ENCODE measurements around the gene RARB.

DNA sequence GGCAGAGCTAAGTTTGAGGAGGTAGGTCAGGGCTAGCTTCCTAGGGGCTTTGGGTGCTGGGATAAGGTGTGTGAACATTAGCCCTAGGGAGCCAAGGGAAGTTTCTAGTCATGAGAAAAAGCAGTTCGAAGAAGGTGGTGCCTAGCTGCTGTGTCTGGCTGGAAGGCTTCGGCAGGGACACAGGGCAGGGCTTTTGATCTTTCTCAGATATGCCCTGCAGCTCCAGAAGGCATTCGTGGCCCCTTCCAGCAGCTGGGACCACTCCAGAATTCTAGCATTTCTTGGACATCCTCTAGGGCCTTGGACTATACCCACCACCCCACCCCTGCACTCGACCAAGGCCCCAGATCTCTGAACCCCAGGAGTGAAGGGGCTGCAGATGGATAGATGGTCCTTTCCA lies 148.1 kb downstream of the RARB start:
- TF ChIP-seq, protein P1, sequence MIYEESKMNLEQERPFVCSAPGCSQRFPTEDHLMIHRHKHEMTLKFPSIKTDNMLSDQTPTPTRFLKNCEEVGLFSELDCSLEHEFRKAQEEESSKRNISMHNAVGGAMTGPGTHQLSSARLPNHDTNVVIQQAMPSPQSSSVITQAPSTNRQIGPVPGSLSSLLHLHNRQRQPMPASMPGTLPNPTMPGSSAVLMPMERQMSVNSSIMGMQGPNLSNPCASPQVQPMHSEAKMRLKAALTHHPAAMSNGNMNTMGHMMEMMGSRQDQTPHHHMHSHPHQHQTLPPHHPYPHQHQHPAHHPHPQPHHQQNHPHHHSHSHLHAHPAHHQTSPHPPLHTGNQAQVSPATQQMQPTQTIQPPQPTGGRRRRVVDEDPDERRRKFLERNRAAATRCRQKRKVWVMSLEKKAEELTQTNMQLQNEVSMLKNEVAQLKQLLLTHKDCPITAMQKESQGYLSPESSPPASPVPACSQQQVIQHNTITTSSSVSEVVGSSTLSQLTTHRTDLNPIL (CRISPR knock-in tag; IDR thresholded peaks at IDR 0.05; ENCODE audit: low read depth): no peak
- TF ChIP-seq ZNF70 (CRISPR knock-in tag; IDR thresholded peaks at IDR 0.05) (no peak), ZFP30 (CRISPR knock-in tag; IDR thresholded peaks at IDR 0.05) (no peak), SNAI2 (CRISPR knock-in tag; IDR thresholded peaks at IDR 0.05) (no peak), ARNTL (CRISPR knock-in tag; IDR thresholded peaks at IDR 0.05; ENCODE audit: borderline replicate concordance, low read depth) (no peak), BACH2 (CRISPR knock-in tag; IDR thresholded peaks at IDR 0.05; ENCODE audit: borderline replicate concordance) (no peak)
- TF ChIP-seq, protein P2, sequence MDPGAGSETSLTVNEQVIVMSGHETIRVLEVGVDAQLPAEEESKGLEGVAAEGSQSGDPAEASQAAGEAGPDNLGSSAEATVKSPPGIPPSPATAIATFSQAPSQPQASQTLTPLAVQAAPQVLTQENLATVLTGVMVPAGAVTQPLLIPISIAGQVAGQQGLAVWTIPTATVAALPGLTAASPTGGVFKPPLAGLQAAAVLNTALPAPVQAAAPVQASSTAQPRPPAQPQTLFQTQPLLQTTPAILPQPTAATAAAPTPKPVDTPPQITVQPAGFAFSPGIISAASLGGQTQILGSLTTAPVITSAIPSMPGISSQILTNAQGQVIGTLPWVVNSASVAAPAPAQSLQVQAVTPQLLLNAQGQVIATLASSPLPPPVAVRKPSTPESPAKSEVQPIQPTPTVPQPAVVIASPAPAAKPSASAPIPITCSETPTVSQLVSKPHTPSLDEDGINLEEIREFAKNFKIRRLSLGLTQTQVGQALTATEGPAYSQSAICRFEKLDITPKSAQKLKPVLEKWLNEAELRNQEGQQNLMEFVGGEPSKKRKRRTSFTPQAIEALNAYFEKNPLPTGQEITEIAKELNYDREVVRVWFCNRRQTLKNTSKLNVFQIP (CRISPR knock-in tag; IDR thresholded peaks at IDR 0.05; ENCODE audit: borderline replicate concordance, low read depth): no peak
- TF ChIP-seq, protein P3, sequence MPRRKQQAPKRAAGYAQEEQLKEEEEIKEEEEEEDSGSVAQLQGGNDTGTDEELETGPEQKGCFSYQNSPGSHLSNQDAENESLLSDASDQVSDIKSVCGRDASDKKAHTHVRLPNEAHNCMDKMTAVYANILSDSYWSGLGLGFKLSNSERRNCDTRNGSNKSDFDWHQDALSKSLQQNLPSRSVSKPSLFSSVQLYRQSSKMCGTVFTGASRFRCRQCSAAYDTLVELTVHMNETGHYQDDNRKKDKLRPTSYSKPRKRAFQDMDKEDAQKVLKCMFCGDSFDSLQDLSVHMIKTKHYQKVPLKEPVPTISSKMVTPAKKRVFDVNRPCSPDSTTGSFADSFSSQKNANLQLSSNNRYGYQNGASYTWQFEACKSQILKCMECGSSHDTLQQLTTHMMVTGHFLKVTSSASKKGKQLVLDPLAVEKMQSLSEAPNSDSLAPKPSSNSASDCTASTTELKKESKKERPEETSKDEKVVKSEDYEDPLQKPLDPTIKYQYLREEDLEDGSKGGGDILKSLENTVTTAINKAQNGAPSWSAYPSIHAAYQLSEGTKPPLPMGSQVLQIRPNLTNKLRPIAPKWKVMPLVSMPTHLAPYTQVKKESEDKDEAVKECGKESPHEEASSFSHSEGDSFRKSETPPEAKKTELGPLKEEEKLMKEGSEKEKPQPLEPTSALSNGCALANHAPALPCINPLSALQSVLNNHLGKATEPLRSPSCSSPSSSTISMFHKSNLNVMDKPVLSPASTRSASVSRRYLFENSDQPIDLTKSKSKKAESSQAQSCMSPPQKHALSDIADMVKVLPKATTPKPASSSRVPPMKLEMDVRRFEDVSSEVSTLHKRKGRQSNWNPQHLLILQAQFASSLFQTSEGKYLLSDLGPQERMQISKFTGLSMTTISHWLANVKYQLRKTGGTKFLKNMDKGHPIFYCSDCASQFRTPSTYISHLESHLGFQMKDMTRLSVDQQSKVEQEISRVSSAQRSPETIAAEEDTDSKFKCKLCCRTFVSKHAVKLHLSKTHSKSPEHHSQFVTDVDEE (CRISPR knock-in tag; IDR thresholded peaks at IDR 0.05): no peak

Measured in SK-N-SH treated with all-trans-retinoic acid at 6 μM for 48 hours (cell line).